Nephron (organoid): Measurements from ENCODE around the gene CPXM1.

Experiments
- H3K27ac Mint-ChIP-seq, 3 experiments: 2 replicates each; pipeline ENCODE4 v1.8.0; 2020; ENCODE audit warnings: mixed read lengths in 3 of 3, mild to moderate bottlenecking in 2 of 3, moderate library complexity in 1 of 3
- H3K27me3 Mint-ChIP-seq: 2 replicates; pipeline ENCODE4 v1.8.0; 2021; ENCODE audit warnings: low read depth, mild to moderate bottlenecking, moderate library complexity, mixed read lengths
- H3K36me3 Mint-ChIP-seq: 2 replicates; pipeline ENCODE4 v1.8.0; 2020; ENCODE audit warnings: low read depth, mixed read lengths
- H3K4me1 Mint-ChIP-seq: 2 replicates; pipeline ENCODE4 v1.8.0; 2020; ENCODE audit warnings: mixed read lengths
- H3K4me3 Mint-ChIP-seq, 3 experiments: 2 replicates each; pipeline ENCODE4 v1.8.0; 2020; ENCODE audit warnings: mild to moderate bottlenecking in 3 of 3, mixed read lengths in 3 of 3, moderate library complexity in 2 of 3
- H3K9me3 Mint-ChIP-seq: 2 replicates; pipeline ENCODE4 v1.8.0; 2020; ENCODE audit warnings: mixed read lengths
- TF ChIP-seq, protein P1 (sequence below), 3 experiments: fragments of 200-600 bp; sonication (generic); IDR thresholded peaks; one replicate each; pipeline ENCODE4 v1.5.0; 2021; ENCODE audit warnings: antibody characterized with exemption in 3 of 3; ENCODE audit not compliant: unreplicated experiment in 3 of 3

The CPXM1 gene

DNA sequence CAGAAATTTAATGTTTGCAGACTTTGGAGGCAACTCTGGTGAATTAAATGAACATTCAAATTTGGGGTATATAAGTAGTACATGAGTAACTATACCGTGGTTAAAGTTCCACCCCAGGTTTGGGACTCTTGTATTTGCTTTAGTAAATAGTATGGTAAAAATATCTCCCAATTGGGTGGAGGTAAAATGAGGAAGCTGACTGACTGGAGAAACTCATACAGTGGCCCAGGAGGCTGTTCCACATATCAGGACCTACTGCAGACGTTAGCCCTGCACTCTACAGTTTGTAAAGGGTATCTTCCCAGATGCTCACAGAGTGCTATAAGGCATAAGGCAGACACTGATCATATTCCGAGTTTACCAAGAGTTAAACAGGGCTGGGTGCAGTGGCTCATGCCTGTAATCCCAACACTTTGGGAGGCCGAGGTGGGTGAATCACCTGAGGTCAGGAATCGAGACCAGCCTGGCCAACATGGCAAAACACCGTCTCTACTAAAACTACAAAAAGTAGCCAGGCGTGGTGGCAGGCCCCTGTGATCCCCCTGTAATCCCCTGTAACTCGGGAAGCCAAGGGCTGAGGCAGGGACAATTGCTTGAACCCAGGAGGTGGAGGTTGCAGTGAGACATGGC lies 53.7 kb downstream of the CPXM1 start:
- H3K4me1 Mint-ChIP-seq = peaks cover 12% of the 10 kb centered on the region
- TF ChIP-seq, protein P1, sequence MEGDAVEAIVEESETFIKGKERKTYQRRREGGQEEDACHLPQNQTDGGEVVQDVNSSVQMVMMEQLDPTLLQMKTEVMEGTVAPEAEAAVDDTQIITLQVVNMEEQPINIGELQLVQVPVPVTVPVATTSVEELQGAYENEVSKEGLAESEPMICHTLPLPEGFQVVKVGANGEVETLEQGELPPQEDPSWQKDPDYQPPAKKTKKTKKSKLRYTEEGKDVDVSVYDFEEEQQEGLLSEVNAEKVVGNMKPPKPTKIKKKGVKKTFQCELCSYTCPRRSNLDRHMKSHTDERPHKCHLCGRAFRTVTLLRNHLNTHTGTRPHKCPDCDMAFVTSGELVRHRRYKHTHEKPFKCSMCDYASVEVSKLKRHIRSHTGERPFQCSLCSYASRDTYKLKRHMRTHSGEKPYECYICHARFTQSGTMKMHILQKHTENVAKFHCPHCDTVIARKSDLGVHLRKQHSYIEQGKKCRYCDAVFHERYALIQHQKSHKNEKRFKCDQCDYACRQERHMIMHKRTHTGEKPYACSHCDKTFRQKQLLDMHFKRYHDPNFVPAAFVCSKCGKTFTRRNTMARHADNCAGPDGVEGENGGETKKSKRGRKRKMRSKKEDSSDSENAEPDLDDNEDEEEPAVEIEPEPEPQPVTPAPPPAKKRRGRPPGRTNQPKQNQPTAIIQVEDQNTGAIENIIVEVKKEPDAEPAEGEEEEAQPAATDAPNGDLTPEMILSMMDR (IDR thresholded peaks at IDR 0.05; ENCODE audit: unreplicated experiment in 3 of 3) = no peak

DNA sequence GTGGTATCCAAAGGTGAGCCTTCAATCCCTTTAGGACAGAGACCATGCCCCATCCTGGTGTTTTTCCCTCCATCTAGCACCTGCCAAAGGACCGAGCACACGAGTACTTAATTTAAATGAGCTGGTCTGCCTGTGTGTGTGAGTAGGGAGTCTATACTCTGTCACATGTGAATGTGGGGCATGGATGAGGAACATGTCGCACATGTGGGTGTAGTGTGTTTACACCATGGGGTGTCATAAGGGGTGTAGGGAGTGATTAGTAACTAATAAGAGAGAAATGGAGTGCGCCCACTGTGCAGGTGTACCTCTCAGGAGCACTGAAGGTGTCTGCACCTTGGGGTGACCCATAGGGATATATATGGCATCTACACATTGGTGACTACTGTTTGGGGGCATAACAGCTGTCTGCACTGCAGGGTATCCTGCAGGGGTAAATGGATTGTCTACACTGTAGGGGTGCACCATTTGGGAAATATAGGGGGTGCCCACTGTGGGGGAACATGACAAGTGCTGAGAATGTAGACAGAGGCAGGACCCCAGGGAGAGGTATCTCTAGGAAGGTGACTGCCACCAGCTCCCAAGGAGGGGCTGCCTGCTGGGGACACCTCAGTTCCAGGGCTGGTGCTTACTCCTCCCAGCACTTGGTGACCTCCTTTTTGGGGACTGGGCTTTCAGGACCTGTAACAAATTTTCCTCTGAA lies 54.3 kb downstream of the CPXM1 start:
- Mint-ChIP-seq H3K36me3 (no peaks in the 10 kb centered on the region), H3K27me3 (peaks cover 89% of the 10 kb centered on the region), H3K4me3 (no peak overlapping the region), H3K27ac (no peak overlapping the region), H3K4me1 (peaks cover 9% of the 10 kb centered on the region), H3K9me3 (no peaks in the 10 kb centered on the region)
- TF ChIP-seq, protein P1 (IDR thresholded peaks at IDR 0.05; ENCODE audit: unreplicated experiment in 3 of 3) = no peak

More for the DNA sequence above, 53.7 kb downstream of the CPXM1 start:
- no peaks in the 10 kb centered on the region for H3K9me3 Mint-ChIP-seq
- H3K27me3 Mint-ChIP-seq = peaks cover 89% of the 10 kb centered on the region
- H3K36me3 Mint-ChIP-seq = no peaks in the 10 kb centered on the region
- H3K4me3 Mint-ChIP-seq = no peak overlapping the region
- no peak overlapping the region for H3K27ac Mint-ChIP-seq

DNA sequence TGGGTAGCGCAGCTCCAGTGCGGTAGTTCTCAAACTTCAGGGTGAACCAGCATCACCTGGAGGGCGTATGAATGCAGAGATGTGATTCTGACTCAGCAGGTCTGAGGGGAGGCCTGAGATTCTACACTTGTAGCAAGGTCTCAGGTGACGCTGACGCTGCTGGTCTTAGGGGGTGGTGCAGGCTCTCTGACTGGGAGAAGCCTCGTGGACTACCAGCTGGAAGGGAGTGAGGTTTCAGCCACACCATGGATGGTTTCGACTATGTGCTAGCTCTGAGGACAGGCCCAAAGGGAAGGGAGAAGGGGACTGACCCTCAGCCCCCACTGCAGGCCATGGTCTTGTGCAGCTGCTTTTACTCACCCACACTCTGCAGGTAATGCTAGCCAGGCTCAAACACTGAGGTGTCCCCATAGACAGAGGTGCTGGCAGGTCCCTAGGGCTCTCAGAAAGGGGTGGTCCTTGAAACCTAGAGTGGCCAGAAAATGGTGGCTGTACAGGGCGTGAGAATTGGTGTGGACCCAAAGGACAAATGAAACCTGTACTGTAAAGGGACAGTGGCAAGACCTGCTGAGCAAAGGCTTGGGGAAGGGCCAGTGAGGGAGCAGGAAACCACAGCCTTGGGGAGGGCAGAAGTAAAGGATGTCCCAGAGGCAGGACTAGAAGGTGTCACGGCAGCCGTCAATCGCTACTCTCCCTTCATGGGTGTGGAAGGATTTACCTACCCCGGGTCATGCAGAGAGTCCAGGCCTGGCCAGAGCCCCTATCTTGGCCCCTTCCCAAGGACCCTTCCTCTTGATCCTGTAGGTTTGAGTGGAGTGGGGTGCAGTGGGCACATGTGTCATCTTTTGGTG lies 55.1 kb downstream of the CPXM1 start:
- TF ChIP-seq, protein P1 (IDR thresholded peaks at IDR 0.05; ENCODE audit: unreplicated experiment in 3 of 3) = no peak
- H3K9me3 Mint-ChIP-seq = no peaks in the 10 kb centered on the region
- H3K4me1 Mint-ChIP-seq = peaks cover 3% of the 10 kb centered on the region
- H3K4me3 Mint-ChIP-seq = no peak overlapping the region
- H3K36me3 Mint-ChIP-seq = no peaks in the 10 kb centered on the region
- H3K27me3 Mint-ChIP-seq = peaks cover 87% of the 10 kb centered on the region
- no peak overlapping the region for H3K27ac Mint-ChIP-seq
